HG02588 (cell line): ENCODE results near the gene LRRC32.

Experiments used
- ATAC-seq: cut with Tn5 transposase; IDR thresholded peaks from one replicate; pipeline ENCODE4 v1.9.1; 2021; ENCODE audit warnings: mild to moderate bottlenecking, moderate library complexity; ENCODE audit not compliant: unreplicated experiment

LRRC32 gene

DNA sequence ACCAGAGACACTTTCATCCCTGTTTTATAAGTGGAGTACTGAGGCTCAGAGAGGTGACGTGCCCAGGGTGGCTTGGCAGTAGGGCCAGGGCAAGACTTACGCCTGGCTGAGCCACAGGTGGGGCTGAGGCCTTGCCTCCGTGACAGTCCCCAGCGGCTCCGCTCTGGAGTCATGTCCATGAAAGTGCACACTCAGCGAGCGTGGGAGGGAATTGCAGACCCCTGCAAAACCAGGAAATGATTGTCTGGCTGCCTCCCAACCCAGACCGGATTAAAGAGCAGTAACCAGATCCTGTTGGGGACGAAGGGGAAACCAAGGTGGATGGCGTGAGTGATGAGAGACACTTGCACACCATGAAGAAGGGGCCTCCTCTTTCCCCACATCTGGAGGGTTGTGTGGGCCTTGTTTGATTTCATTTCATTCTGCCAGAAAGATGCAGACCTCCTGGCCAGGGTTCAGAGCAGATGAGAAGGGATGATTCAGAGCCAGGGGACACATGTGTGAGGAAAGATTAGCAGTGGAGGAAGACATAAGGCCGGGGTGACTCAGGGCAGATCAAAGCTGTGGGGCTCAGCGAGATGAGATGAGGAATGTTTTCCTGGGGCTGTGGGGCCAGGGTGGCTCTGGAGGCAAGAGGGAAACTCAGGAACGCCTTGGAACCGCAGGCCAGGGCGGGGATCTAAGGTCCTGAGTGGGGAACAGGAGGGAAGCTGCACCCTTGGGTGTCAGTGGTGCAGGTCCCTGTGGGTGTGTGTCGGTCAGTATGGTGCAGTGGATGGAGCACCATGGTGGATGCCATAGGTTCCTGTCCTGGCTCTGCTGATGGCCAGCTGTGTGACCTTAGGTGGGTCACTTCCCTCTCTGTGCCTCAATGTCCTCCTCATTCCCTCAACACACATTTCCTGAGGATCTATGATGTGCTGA lies 29.9 kb upstream of the LRRC32 start:
- ATAC-seq: no peak

DNA sequence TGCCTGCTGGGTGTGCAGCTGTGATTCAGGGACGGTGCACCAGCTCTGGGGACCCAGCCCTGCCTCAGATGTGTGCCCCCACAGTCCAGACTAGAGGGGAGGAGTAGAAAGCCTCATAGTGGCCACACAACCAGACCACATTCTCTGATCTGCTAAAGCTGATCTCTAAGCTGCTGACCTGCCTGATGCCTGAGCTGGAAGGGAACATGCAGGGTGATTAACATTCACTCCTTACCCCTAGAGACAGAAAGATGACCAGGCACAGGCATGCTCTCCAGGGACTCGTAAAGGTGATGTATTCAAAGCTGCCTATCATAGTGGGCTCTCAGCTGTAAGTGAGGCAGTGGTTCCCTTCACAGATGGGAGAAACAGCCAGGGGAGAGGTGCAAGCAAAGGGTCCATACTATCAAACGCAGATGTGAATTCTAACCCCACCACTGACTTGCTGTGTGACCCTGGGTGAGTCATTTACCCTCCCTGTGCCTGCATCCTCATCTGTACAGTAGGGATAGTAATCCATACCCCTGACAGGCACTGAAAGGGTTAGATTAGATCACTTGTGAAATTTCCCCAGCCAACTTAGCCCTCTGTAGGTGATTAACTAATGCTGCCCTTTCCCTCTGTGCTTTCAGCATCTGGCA lies 29.0 kb upstream of the LRRC32 start:
- ATAC-seq: no peak

DNA sequence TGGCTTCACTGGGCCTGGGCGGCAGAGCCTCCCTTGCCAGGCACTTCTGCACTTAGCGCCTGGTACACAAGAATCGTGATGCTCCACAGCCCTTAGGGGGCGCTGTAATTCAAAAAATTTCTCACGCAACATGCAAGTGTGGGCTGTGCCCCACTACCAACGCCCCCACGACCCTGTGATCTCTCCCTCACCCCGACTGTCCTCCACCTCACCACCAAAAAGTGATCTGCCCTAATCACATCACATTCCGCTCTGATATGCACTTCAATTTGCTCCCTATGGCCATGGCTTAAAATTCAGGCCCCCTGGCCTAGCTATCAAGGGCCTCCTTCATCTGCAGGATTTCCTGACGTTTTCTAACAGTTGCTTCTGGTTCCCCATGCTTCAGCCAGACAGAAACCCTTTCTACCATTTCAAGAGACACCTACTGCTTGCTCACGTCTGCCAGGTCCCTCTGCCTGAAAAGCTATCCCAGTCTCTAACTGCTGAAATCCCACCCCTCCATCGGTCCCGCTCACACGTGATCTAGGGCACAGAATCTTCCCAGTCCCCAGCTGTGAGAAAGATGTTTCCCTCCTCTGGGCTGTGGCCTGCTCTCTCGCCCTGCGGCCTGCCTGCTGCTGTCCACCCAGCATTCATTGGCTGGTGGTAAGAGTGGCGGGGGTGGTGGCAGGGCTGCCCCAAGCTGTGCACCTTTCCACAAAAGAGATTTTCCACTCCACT lies 27.9 kb upstream of the LRRC32 start:
- ATAC-seq: no peak

DNA sequence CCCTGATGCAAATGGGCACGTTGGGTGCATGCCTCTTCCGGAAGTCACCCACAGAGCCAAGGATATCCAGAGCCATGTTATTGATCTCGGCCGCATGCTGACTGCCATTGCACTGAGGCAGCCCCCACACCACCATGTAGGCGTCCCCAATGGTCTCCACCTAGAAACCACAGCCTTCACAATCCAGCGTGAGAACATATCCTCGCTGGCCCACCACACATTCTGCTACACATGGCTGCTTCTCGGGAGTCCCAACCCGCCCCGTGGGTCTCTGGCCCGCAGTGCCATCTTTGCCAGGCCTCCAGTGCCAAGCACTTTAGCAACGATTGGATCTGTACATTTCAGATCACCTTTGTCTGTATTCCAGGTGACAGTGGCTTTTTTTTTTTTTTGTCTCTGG lies 26.2 kb upstream of the LRRC32 start:
- no peak for ATAC-seq

DNA sequence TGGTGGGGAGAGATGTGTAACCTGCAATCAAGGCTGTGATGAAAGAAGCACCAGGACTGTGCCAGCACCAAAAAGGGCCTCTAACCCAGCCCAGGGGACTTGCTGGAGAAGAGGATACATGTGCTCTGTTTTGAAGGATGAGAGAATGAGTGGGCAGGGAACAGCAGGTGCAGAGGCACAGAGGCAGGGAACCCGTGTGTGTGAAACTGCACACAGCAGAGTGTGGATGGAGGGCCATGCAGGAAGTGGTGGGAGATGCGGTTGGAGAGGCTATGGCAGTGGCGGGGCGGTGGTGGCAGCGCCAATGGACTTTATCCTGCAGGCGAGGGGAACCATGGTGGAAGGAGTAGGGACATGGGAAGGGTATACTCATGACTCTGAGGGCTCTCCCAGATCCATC lies 25.2 kb upstream of the LRRC32 start:
- no peak for ATAC-seq

DNA sequence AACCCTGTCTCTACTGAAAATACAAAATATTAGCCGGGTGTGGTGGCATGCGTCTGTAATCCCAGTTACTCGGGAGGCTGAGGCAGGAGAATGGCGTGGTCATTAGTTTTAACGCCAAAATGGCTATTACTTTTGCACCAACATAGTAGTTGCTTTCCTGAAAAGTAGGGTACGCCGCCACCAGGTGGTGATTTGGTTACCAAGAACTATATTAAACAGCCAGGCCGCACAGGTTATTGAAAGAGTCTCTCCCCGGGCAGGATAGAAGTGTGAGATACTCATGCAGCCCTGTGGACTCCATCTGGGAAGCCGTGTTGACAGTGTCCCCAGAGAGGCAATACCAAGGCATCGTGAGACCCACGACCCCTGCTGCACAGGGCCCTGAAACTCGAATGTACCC lies 24.6 kb upstream of the LRRC32 start:
- no peak for ATAC-seq

DNA sequence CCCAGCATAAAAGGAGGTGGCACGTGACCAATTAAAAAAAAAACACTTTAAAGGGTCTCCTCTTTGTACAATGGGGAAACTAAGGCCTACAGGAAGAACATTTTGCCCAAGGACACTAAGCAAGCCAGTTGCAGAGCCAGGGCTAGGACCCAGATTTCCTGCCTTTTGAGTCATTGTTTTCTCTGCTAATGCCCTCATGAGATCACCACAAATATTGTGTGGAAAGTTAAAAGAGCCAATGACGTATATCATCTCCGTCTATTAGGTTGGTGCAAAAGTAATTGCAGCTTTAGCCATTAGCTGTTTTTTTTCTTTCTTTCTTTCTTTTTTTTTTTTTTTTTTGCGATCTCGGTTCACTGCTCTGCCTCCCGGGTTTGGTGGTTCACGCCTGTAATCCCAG lies 24.1 kb upstream of the LRRC32 start:
- no peak for ATAC-seq

DNA sequence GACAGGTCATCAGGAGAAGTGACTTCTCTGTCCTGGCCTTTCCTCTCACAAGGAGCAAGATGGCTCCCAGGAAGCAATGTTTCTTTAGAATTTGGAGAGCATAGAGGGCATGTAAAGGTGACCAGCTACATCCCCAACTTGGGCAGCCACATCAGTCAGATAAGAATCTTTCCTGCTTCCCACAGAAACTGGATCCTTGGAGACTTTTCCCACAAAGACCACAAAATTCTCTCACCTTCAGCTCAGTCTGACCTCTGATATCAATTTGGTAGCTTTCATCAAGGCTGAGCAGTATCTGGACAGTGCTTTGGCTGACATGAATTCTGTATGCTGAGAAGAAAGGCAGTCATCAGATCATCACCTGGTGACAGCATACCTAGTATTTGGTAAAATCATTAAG lies 23.3 kb upstream of the LRRC32 start:
- ATAC-seq: no peak

DNA sequence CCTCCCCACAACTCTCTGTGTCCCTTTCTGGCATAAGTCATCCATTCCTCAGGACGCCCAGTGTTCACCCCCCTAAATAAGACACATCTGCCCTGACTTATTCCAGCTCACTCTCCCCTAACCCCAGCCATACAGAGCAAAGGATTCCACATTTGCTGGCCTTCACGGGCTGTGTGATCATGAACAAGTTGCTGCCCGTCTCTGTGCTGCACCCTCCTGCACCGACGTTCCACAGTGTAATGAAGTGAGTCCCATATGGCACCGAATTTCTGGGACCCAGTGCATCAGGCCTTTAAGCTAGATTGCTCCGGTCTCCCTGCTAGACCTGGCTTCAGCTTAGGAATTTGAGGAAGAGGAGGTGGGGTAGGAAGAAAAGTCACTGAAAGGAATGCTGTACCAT lies 22.4 kb upstream of the LRRC32 start:
- no peak for ATAC-seq

DNA sequence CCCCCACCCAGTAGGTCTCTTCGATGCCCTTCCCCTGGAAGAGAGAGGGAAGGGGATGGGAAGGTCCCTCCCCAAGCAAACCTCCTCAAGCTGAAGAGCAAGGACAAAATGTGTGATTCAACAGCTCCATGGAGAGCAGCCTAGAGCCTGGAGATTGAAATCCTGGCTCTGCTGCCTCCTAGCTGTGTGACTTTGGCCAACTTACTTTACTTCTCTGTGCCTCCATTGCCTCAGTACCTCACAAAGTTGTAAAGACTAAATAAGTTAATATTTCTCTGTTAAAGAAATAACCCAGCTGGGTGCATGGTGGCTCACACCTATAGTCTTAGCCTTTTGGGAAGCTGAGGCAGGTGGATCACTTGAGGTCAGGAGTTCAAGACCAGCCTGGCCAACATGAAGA lies 21.1 kb upstream of the LRRC32 start:
- ATAC-seq: no peak

DNA sequence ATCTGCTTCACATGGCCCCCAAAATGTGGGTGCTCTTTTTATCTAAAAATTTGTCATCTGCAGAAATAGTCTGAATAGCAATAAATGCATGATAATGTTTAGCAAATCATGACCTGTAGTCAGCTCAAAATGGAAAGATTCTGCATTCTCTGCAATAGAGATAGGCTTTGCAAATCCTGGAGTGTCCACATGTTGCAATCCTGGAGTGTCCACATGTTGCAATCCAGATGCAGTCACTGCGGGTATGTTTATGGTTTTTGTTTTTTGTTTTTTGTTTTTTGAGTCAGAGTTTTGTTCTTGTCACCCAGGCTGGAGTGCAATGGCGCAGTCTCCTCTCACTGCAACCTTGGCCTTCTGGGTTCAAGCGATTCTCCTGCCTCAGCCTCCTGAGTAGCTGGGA lies 20.2 kb upstream of the LRRC32 start:
- ATAC-seq: no peak

DNA sequence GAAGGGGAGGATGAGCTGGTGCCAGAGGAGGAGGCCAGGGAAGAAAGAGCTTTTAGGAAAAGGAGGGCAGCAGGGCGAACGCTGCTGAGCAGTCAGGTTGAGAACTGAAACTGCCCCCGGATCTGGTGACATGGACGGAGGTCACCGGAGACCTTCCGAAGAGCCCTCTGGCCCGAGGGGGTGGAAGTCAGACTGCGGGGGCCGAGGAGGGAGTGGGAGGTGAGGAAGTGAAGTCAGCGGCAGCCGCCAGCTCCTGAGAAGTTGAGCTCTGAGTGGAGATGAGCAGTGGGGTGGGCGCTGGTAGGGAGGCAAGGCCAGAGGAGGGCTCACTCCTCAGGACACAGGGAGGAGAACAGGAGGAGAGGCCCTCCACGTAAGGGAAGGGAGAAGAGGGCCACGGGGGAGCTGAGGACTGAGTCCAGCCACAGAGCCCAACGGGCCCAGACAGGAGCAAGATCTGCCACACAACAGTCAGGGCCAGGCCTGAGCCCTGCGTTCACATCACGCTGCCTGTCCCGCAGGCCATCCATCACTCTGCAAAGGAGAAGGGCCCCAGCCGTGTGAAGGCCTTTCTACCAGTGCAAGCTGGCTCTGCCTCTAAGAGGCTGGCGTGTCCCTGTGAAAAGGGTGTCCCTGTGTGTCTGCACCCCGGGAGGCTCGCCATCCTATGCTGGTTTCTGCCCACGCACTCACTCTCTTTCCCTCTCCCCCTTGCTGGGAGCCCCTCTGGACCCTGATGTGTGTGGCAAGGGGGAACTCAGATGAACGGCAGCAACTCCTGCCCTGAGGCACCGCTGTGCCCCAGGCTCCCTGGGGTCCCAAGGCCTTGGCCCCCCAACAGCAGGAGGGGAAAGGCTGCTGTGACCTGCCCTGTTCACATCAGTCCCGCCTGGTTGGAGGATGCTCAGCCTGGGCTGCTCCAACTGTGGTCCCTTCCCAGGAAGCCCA lies 19.0 kb upstream of the LRRC32 start:
- no peak for ATAC-seq

DNA sequence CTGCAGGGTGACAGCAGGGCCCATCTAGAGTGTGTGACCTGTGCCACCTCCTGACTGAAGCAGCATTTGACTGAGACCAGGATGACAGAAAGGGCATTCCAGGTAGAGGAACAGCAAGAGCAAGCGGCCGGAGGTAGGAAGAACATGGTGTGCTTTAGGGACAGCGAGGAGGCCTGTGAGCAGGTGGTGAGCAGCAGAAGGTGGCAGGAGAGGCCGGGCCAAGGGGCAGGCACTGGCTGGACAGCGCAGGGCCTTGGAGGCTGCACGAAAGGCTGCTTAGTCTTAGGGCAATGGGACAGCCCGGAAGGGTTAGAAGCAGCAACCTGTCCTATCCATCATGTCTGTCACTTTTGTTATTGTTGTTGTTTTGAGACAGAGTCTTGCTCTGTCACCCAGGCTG lies 17.6 kb upstream of the LRRC32 start:
- no peak for ATAC-seq

DNA sequence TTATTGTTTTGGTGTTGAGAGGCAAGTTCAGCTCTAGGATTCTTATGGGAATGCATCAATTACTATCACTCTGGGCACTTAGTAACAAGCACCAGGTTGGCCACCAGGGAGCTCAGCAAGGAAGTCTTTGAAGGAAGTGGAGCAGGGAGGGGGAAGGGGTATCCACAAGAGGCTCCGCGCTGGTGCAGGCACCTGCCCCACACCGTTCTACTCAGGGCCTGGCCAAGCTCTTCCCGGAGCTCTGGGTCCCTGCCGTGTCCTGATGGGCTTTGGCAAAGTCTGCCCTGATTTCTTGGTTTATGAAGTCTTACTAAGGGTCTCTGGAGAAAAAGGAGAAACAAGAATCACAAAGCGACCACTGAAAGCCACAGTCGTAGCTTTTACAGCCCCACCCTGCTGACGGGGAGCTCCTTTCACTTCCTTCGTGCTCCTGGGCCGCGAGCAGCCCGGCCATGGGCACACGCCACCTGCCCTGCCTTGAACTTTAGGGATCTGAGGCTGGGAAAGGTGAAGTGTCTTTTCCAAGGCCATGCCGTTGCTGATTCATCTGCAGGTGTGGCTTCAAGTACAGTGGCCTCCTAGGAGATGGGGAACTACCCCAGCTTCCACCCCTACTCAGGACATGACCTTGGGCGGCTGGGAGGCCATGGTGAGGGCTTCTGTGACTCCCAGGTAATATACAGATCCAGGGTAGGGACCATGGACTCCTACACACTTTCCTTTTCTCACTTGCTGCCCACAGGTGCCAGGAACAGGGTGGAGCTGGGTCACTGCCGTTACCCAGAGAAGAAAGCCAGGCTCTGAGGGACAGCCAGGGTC lies 15.9 kb upstream of the LRRC32 start:
- no peak for ATAC-seq

DNA sequence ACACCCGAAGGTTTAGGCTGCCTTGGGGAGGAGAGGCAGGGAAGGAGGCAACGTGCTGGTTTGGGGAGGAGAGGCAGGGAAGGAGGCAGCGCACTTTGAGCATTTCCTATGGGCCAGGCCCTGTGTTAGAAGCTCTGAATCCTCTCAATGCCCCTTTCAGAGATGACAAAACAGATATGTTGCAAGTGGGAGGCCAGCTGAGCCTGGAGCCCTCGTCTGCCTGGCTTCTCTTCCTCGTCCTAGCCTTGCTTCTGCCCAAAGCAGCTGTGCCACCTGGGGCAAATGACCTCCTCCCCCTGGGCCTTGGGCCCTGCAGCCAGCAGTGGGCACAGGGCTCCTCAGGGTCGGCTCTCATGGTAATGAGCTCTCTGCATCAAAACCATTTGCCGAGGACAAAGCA lies 15.3 kb upstream of the LRRC32 start:
- no peak for ATAC-seq

DNA sequence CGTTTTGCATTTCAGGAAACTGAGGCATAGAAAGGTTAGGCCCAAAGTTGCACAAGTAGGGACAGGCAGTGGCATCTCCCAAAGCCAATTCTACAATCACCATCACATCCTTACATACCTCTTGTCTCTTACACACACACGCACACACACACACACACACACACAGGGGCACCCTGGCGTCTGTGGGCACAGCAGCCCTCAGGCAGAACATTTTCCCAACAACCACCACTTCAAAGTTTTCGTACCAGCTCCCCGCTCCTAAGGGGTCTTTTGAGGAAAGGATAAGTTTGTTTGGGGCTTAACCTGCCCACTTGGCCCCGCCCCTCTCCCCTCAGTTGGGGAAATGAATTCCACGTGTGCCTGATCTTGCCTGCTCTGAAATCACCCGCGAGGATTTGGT lies 14.7 kb upstream of the LRRC32 start:
- ATAC-seq: no peak

DNA sequence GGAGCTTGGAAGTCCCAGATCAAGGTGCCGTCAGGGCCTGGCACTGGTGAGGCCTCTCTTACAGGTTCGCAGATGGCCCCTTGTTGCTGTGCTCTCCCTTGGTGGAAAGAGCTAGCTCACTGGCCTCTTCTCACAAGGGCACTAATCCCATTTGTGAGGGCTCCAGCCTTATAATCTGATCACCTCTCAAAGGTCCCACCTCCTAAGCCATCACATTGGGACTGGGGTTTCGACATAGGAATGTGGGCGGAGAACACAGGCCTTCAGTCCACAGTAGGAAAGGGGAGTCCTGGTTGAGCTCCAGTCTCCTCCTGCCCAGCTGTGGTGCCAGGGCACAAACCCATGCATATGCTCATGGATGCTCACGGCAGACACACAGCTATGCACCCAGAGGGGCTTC lies 14.0 kb upstream of the LRRC32 start:
- no peak for ATAC-seq

DNA sequence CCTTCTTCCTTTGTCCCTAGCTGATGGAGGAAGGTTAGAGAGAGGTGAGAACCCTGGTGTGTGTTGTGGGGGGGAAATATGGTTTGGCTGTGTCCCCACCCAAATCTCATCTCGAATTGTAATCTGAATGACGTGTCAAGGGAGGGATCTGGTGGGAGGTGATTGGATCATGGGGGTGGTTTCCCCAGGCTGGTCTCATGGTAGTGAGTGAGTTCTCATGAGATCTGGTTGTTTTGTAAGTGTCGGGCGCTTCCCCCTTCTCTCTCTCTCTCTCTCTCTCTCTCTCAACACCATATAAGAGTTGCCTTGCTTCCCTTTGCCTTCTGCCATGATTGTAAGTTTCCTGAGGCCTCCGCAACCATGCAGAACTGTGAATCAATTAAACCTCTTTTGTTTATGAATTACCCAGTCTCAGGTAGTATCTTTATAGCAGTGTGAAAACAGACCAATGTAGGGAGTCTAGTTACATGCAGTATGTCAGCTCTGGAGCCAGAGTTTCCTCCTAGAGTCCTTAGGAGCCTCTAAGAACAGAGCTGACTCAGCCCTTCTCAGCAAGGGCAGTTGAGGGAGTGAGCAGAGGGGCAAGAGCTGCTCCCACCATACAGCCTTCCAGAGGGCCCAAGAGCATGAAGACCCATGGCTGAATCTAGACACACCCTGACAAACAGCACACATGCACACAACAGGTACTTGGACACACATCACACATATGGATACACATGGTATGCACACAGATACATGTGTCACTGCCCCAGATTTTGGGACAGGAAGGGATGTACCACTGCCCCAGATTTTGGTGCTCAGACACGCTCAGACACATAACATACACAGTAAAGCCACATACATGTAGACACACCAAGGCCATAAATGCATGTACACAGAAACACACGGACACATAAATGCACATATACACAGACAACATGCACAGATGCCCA lies 12.9 kb upstream of the LRRC32 start:
- no peak for ATAC-seq

DNA sequence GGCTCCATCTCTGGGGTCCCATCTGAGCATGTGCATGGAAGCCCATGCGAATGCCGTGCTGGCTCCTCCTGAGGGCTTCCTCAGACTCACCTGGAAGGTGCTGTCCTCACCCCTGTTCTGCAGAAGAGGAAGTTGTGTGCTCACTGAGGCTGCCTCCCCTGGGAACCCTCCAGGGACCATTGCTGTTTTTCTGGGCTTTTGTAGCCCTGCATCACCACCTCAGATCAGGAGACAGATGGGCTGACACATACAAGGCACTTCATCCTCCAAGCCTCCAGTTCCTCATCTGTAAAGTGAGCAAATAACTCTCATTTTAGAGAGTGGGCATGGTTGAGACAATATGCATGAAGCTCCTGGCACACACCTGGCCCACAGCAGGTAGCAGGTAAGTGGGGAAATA lies 12.1 kb upstream of the LRRC32 start:
- no peak for ATAC-seq
